Endothelial cell of umbilical vein (primary cell): ENCODE results near the gene CXCL13.

Experiments
- EZH2 ChIP-seq: IDR thresholded peaks from 2 replicates; pipeline ENCODE4 v1.6.1; 2012; ENCODE audit warnings: borderline replicate concordance, low read depth, mild to moderate bottlenecking, moderate library complexity, low read length, inconsistent platforms; ENCODE audit not compliant: severe bottlenecking
- MYC ChIP-seq: IDR thresholded peaks from one replicate; pipeline ENCODE4 v1.6.1; 2011; ENCODE audit warnings: mild to moderate bottlenecking, low read depth, low read length
- POLR2A ChIP-seq: IDR thresholded peaks from 2 replicates; pipeline ENCODE4 v1.6.1; 2012; ENCODE audit warnings: low read depth, mild to moderate bottlenecking, control low read depth, low read length
- POLR2AphosphoS5 ChIP-seq: IDR thresholded peaks from 2 replicates; pipeline ENCODE4 v1.6.1; 2012; ENCODE audit warnings: low read depth, mild to moderate bottlenecking, control low read depth, low read length, moderate library complexity; ENCODE audit not compliant: insufficient read depth
- TF ChIP-seq, protein P1 (sequence below), 2 donors: IDR thresholded peaks; 1 replicate in 1 of 2; 2 replicates in 1 of 2; pipeline ENCODE4 v1.5.1; 2011; ENCODE audit warnings: low read length in 2 of 2, mild to moderate bottlenecking in 2 of 2, moderate library complexity in 2 of 2, control low read depth in 1 of 2, inconsistent platforms in 1 of 2, low read depth in 1 of 2; ENCODE audit not compliant: insufficient read depth in 1 of 2; ENCODE audit errors: extremely low read depth in 1 of 2

DNA sequence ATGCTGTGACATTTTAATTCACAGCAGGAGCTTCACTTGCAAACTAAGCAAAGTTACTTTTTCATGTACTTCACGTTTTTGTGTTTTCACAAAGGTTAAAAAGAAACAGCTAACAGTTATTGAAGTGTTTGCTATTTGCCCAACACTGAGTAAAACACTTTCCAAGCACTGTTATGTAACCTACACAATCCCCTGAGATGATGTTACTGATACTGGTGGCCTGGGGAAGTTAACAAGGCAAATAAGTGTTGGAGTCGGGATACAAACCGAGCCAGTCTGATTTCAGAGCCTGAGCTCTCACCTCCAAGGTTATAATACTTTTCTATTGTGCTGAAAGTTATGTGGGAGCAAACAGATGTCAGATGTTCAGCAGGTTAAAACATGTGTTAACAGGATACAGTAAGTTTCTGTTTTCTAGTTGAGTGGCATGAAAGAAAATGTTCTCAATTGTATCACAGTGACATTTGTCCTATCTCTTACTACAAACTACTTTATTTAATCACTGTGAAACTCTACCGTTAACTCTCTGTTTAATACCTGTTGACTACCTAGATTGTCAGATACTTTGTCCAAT is 3.9 kb upstream of the CXCL13 start:
- TF ChIP-seq, protein P1, sequence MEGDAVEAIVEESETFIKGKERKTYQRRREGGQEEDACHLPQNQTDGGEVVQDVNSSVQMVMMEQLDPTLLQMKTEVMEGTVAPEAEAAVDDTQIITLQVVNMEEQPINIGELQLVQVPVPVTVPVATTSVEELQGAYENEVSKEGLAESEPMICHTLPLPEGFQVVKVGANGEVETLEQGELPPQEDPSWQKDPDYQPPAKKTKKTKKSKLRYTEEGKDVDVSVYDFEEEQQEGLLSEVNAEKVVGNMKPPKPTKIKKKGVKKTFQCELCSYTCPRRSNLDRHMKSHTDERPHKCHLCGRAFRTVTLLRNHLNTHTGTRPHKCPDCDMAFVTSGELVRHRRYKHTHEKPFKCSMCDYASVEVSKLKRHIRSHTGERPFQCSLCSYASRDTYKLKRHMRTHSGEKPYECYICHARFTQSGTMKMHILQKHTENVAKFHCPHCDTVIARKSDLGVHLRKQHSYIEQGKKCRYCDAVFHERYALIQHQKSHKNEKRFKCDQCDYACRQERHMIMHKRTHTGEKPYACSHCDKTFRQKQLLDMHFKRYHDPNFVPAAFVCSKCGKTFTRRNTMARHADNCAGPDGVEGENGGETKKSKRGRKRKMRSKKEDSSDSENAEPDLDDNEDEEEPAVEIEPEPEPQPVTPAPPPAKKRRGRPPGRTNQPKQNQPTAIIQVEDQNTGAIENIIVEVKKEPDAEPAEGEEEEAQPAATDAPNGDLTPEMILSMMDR (IDR thresholded peaks at IDR 0.05; ENCODE audit: extremely low read depth in 1 of 2, insufficient read depth in 1 of 2, low read depth in 1 of 2, low read length in 2 of 2): no peak
- TF ChIP-seq POLR2A (no peak), POLR2AphosphoS5 (no peak), EZH2 (no peak), MYC (no peak)
